HG03095 (cell line): Measurements from ENCODE around the gene EGFLAM.

ENCODE experiments used
- ATAC-seq: cut with Tn5 transposase; IDR thresholded peaks from one replicate; pipeline ENCODE4 v1.9.1; 2021; ENCODE audit warnings: moderate library complexity; ENCODE audit not compliant: unreplicated experiment

Gene EGFLAM

GRCh38 chr5:38445374-38446028 lies 187.1 kb downstream of the EGFLAM start:
- no peak for ATAC-seq

- no peak for ATAC-seq
Measured at GRCh38 chr5:38446029-38446522, 187.7 kb downstream of the EGFLAM start.

DNA sequence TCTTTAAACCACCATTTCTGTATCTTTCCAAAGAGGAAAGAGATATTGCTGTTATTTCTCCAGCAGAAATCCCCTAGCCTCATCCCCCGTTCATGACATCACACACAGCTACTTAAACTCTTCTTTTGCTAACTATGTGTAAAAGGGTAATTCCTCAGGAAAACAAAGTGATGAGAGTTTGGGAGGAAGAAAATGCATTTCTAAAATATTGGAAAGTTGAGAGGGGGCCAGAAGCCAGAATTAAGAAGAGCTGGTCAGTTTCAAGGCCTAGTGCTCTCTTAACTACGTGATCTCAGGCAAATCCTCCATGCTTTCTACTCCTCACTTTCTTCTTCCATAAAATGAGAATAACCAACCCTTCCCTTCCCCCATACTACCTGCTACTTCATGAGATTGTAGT lies 188.7 kb downstream of the EGFLAM start:
- ATAC-seq = no peak

DNA sequence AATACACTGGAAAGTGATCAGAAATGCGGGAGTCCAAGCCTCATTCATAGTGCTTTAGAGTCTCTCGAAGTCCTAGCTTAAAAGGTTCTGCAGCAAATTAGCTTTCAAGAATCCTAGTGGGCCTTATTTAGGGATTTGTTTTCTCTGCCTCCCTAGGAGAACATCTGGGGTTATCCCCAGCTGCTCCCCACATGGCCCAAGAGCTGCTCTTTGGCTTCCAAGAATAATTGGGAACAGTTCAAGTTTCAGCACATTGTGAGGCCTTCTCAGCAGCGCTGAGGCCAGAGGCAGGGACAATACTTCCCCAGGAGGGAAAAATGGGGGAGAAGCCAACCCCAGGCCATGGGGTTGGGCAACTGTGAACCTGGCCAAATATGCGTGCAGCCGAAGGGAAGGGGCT lies 189.4 kb downstream of the EGFLAM start:
- ATAC-seq = no peak

DNA sequence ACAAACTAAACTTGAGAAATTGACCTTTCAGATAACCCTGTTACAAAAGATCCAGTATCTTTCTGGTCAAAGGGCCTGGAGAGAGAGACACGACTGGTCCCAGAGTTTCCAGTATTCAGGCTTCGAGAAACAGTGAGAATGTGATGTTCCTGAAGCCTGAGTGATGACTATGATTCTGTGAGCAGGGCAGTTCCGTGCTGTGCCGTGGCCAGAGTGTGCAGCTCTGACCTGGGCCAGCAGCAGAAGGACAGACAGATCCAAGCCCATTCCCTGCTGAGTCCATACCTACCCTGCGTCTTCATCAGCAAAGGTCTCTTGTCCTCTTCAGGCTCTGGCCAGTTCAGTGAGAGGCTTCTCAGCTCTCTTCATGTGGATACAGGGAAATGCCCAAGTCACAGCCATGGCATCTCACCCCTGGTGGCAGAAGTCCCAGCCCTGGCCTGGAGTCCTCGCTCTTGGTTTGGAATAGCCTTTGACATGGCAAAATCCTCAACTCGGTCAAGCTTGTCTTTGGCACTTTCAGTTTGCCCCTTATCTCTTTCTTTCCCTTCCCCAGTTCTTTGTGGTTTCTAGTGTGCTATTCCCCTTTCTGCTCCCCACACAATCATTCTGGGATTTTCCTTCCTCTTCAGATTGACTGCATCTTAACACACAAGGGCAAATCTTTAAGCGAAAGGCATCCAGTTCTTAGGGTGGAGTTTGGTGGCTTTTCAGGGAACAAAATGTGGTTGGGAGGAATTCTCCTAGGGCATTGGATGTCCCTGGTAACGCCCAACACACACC lies 190.4 kb downstream of the EGFLAM start:
- no peak for ATAC-seq

- no peak for ATAC-seq
Measured at GRCh38 chr5:38450627-38451026, 192.3 kb downstream of the EGFLAM start.

DNA sequence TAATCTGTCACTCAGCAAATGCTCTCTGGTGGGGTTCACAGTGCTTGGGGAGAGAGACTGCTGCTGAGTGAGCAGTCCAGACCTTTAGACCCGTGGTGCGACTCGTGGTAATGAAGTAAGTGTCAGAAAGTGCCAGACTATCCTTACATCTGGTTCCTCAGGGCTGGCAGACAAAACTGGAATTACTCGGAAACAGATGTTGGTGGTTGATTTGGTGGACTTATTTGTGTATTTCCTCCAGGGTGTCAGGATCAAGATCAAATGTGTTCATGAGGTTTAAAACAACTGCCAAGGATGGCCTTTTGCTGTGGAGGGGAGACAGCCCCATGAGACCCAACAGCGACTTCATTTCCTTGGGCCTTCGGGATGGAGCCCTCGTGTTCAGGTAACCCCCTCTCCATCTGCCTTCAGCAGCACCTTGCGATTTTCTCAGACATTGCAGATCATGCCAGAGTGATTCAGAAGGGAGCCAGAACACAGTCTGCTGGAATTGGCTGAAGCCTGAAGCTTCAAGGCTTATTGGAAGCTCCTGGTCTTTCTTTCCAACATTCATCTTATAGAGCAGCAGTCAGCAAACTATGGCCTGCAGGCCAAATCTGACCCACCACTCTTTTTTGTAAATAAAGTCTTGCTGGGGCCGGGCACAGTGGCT lies 192.8 kb downstream of the EGFLAM start:
- no peak for ATAC-seq

DNA sequence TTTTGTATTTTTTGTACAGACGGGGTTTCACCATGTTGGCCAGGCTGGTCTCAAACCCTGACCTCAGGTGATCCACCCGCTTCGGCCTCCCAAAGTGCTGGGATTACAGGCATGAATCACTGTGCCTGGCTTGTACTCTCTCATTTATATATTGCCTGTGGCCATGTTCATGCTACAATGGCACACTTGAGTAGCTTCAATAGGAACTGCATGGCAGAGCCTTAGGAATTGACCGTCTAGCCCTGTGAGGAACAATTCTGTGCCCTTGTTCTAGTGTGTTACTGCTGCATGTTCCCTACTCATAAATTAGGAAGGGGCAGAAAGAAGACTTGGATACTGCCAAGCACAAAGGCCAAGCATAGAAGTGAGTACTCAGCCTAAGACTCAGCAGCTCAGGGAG lies 193.8 kb downstream of the EGFLAM start:
- ATAC-seq = no peak

DNA sequence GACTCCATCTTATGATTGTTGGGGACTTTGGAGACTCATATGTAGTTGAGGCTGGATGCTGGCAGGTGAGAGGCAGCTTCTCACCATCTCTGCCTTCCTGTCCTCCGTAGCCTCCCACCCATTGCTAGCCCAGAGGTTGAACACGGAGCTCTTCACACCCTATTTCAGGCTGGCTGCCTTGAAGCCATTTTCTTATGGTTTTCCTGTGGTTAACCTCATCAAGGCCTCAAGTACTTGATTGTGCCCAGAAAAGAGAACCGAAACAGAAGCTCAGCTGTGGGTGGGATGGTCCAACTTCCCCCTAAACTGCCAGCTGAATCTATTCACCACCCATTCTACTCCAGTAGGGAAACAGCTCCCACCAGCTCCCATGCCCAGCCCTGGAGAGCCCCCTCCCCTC lies 195.1 kb downstream of the EGFLAM start:
- ATAC-seq = peak; percentile 99

GRCh38 chr5:38453921-38454320 lies 195.6 kb downstream of the EGFLAM start:
- peak; percentile 1 for ATAC-seq

DNA sequence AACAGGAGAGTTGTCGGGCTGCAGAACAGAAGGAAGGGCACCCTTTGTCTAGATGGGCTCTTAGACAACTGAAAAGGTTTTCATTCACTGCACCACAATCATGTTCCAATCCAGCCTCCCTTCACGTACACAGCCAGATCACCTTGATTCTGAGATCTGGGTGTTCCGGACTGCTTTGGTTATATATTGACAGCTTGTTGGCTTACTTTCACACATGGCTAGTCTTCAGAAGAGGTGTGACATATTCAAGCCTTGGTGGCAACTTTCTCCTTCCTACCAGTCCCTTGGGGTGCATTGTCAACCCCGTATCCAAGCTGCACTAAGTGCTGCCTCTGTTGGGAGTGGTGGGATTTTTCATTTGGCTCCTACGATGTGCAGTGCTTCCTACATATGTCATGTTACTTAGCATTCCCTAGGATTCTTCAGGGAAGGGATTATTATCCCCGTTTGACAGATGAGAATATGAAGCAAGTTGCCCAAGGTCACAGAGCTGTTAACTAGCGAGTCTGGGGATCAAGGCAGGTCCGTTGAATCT lies 197.5 kb downstream of the EGFLAM start:
- no peak for ATAC-seq

DNA sequence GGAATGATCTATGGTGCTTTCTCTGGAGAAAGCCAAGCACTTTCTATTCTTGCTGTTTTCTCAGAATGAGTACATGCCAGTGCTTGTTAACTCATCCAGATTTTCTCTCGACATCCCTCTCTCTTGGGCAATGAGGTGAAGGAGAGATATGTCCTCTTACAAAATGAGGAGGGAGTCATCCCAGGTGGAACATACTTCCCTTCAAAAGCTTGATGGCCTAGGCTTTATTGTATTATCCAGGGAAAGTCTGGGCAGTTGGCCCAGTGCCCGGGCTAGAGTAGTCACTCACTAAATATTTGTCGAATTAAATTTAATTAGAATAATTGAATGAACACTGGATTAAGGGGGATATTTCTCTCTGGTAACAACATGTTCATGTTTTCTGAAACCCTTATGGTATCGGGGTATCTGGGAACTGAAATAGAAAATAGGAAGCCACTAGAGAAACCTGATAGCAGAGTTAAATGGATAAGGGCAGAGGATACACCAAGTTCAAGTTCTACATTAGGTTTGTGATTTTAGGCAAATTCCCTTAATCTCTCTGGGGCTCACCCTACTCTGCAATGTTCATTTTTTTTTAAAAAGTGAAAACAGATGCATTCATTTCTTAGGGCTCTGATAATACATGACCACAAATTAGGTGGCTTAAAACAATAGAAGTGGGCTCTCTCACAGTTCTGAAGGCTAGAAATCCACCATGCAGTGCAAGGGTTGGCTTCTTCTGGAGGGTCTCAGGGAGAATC lies 198.5 kb downstream of the EGFLAM start:
- ATAC-seq = no peak

- no peak for ATAC-seq
Measured at GRCh38 chr5:38458174-38458573, 199.8 kb downstream of the EGFLAM start.

DNA sequence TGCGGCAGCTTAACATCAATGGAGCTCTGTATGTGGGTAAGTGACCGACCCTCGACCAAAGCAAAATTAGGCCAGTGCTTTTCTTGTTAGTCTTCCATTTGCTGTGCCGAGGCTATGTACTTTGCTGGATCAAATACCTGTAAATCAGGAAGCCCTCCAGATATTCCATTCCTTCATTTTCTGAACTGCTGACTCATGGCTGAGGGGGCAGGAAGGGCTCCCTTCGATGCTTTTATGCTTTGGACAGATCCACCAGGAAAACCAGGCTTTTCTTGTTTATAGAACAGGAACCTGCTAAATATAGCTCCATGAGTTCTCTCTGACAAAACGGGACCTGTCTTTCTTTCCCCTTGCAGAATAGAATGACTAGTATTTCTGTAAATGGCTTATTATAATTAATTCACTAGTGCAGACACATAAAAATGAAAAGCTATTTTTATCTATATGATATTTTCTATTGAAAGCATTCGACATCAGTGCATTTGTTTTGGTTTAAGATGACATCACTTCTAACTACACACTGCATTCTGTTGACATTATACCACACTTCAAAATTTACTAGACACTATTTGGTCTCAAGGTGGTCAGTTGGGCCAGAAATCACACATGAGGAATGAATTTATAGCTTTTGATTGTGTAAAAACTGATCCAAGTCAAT lies 204.7 kb downstream of the EGFLAM start:
- no peak for ATAC-seq

DNA sequence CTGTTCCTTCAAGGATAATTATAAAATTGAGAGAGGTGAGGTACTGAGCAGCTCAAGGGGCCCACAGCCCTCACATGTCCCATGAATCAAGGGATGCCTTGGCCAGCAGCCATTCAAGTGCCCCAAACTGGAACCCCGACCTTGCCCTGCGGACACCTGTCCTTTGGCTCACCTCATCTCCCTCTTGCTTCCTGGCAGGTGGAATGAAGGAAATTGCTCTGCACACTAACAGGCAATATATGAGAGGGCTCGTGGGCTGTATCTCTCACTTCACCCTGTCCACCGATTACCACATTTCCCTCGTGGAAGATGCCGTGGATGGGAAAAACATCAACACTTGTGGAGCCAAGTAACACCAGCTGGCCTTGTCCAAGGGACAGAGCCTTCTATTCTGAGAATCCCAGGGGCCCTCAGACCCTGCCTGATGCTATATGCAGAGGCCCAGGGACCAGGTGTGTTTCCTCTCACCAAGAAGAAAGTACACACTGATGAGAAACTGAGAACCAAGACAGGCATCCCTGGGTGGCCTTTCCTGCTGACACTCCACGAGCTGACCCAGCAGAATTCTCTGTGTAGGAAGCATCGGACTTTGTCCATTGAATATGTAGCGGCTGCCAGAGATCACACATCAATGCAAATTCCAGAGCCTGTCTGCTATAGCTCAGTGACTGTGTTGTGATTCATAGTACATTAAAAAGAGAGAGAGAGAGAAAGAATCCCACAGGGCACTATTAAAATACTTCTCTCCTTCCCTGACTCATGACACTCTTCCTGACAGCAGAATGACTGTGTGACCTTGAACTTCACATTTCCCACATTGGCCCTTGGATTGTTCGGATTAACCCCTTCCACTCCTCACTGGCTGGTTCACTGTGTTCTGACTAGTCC lies 205.5 kb downstream of the EGFLAM start:
- no peak for ATAC-seq

GRCh38 chr5:38465061-38465460 lies 206.7 kb downstream of the EGFLAM start:
- ATAC-seq = no peak

DNA sequence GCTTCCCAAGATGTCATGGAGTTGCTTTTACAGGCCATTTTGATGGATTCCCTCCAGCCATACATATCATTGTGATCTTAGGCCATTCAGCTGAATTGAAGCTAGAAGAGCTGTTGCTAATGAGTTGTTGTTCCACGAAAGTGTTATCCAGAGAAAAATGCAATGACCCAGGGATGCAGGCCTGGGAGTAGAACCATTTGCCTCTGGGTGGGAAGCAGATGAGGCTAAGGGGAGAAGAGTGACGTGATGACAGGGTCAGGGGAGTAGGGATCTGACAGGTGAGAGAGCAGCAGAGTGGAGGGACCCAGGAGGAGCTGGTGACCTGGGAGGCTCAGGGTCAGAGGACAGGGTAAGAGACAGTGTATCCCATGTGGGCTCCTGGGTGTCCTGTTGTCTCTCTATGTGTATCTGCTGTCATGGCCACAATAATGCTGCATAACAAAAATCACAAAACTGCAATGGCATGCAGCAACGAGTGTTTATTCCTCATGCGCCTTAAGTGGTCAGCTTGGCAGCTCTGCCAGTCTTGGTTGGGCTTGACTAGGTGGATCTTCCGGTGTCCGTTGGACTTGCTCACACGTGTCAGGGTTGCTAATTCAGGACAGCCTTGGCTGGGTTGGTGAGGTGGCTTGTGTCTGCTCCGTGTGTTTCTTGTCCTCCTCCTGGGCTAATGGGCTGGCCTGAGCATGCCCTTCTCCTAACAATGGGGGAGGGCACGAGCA lies 207.5 kb downstream of the EGFLAM start:
- ATAC-seq = no peak

DNA sequence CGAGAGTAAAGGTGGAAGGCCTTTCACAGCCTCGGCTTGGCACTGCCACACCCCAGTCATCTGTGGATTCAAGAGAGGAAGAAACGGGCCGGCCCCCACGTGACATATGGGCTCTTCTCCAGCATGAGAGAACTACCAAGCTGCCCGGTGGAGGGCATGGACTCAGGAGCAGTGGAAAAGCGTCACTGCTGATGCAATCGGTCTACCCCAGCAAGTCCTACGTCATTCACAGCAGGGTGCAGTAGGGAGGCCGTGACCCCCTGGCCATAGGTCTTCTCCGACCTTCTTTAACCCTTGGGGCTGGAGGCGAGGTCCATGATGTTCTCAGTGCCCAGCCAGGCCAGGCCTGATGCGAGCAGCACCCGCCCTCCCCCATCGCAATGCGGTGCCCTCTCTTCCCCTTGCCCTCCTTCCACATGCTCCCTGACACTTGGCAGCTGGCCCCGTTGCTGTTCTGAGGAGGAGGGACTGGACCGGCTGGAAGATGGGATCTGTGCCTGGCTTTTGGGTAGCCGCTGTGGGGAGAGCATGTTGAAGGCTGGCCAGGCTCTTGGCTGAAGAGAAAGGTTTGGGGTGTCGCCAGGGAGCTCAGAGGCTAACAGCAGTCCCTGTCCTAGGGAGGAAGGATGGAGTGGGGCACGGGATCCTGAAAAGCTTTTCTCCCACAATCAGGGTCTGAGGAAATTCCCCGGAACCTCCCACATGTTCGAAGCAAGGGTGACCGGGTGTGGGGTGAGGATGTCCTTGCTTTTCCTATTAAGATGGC lies 208.2 kb downstream of the EGFLAM start:
- no peak for ATAC-seq
